ENCODE measurements around the gene CREB3L2.
"Not testable (repeated sequence)": the region's sequence is repeated elsewhere in the genome, so short reads cannot be mapped to it uniquely, and the experiment has no call there.

The CREB3L2 gene

DNA sequence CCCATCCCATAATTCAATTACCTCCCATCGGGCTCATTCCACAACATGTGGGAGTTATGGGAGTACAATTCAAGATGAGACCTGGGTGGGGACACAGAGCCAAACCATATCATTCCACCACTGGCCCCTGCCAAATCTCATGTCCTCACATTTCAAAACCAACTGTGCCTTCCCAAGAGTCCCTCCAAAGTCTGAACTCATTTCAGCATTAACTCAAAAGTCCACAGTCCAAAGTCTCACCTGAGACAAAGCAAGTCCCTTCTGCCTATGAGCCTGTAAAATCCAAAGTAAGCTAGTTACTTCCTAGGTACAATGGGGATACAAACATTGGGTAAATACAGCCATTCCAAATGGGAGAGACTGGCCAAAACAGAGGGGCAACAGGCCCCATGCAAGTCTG, 170.3 kb downstream of the CREB3L2 start:
- not testable (repeated sequence) for H3K4me1 ChIP-seq (ENCODE audit: control insufficient read depth, insufficient read depth, low read depth, low read length); H2BK120ac ChIP-seq (ENCODE audit: low read depth, low read length); H3K36me3 ChIP-seq (ENCODE audit: control insufficient read depth in 1 of 2, insufficient read depth in 2 of 2, low read depth in 1 of 2, low read length in 2 of 2); H3K23ac ChIP-seq (ENCODE audit: low read length in 2 of 2); H3K9ac ChIP-seq (ENCODE audit: low read length); H3K4me2 ChIP-seq (ENCODE audit: low read length, poor library complexity, severe bottlenecking); H3K14ac ChIP-seq (ENCODE audit: low read length in 2 of 2); DNase-seq; H3K27ac ChIP-seq (ENCODE audit: low read length, poor library complexity, severe bottlenecking); H3K79me1 ChIP-seq (replicated peaks; ENCODE audit: low read length, poor library complexity, severe bottlenecking); H4K8ac ChIP-seq (ENCODE audit: low read length); H2BK15ac ChIP-seq (ENCODE audit: low read depth, poor library complexity, severe bottlenecking); H2AFZ ChIP-seq (ENCODE audit: low read depth, low read length); H2BK5ac ChIP-seq (ENCODE audit: low read depth, low read length, poor library complexity, severe bottlenecking); H3K18ac ChIP-seq (ENCODE audit: low read depth in 1 of 2, low read length in 2 of 2); H3K27me3 ChIP-seq (ENCODE audit: control insufficient read depth in 1 of 2, insufficient read depth in 1 of 2, low read length in 2 of 2); H2AK5ac ChIP-seq (ENCODE audit: low read length, severe bottlenecking); H2BK12ac ChIP-seq (ENCODE audit: low read length in 2 of 2); H4K91ac ChIP-seq (ENCODE audit: low read length); H3K4ac ChIP-seq (ENCODE audit: low read depth in 1 of 2, low read length in 2 of 2); H3K4me3 ChIP-seq (ENCODE audit: insufficient read depth in 1 of 2, low read depth in 1 of 2, low read length in 2 of 2)
- WGBS, result 100% methylated on average over 1 of the region's 1 CpG
- peaks cover 27% of the 10 kb centered on the region for H3K9me3 ChIP-seq (ENCODE audit: control insufficient read depth, low read length)

DNA sequence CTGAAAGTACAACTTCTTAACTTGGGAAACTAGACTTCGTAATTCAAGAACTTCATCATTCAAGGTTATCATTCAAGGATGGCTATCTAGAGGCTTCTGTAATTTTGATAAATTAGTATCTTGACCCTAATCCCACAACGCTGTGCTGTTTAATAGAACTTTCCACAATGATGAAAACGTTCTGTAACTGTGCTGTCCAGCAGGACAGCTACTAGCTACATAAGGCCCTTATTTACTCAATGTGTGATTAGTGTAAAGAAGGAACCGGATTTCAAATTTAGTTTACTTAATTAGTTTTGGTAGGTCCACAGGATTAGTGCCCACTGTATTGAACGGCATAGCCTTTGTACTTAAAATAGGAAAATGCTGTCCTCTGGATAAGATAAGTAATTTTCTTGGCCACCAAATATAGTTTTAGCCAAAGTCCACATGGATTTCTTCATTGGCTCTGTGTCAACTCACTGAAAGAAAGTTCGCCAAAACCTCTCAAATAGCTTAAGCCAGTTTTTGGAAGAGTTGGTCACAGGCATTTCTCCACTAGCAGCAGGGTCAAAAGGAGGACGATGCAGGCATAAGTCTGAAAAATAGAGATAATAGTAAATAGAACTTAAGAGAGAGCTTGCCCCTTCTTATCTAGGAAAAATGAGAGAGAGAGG, 172.4 kb downstream of the CREB3L2 start:
- no peak overlapping the region for H3K4me2 ChIP-seq (ENCODE audit: low read length, poor library complexity, severe bottlenecking)
- no peak overlapping the region for H2AK5ac ChIP-seq (ENCODE audit: low read length, severe bottlenecking)
- H3K9ac ChIP-seq (ENCODE audit: low read length), result no peak overlapping the region
- H3K27ac ChIP-seq (ENCODE audit: low read length, poor library complexity, severe bottlenecking), result no peak overlapping the region
- no peak overlapping the region for H2BK120ac ChIP-seq (ENCODE audit: low read depth, low read length)
- H3K4me1 ChIP-seq (ENCODE audit: control insufficient read depth, insufficient read depth, low read depth, low read length), result no peaks in the 10 kb centered on the region
- no peak overlapping the region for H3K23ac ChIP-seq (ENCODE audit: low read length in 2 of 2)
- no peak overlapping the region for H4K91ac ChIP-seq (ENCODE audit: low read length)
- peaks cover 2% of the 10 kb centered on the region for H3K79me1 ChIP-seq (replicated peaks; ENCODE audit: low read length, poor library complexity, severe bottlenecking)
- no peak overlapping the region for H3K4me3 ChIP-seq (ENCODE audit: insufficient read depth in 1 of 2, low read depth in 1 of 2, low read length in 2 of 2)
- H3K27me3 ChIP-seq (ENCODE audit: control insufficient read depth in 1 of 2, insufficient read depth in 1 of 2, low read length in 2 of 2), result no peaks in the 10 kb centered on the region
- 97% methylated on average over 6 of the region's 7 CpGs for WGBS
- no peak overlapping the region for H2BK5ac ChIP-seq (ENCODE audit: low read depth, low read length, poor library complexity, severe bottlenecking)
- no peak overlapping the region for H2AFZ ChIP-seq (ENCODE audit: low read depth, low read length)
- H3K18ac ChIP-seq (ENCODE audit: low read depth in 1 of 2, low read length in 2 of 2), result no peak overlapping the region
- no peak overlapping the region for H2BK15ac ChIP-seq (ENCODE audit: low read depth, poor library complexity, severe bottlenecking)
- H2BK12ac ChIP-seq (ENCODE audit: low read length in 2 of 2), result no peak overlapping the region
- H3K4ac ChIP-seq (ENCODE audit: low read depth in 1 of 2, low read length in 2 of 2), result no peak overlapping the region
- no peak for DNase-seq
- no peak overlapping the region for H4K8ac ChIP-seq (ENCODE audit: low read length)
- H3K9me3 ChIP-seq (ENCODE audit: control insufficient read depth, low read length), result peaks cover 27% of the 10 kb centered on the region
- peaks cover 0 to 10% of the 10 kb centered on the region in 2 experiments for H3K36me3 ChIP-seq (ENCODE audit: control insufficient read depth in 1 of 2, insufficient read depth in 2 of 2, low read depth in 1 of 2, low read length in 2 of 2)
- no peak overlapping the region for H3K14ac ChIP-seq (ENCODE audit: low read length in 2 of 2)

DNA sequence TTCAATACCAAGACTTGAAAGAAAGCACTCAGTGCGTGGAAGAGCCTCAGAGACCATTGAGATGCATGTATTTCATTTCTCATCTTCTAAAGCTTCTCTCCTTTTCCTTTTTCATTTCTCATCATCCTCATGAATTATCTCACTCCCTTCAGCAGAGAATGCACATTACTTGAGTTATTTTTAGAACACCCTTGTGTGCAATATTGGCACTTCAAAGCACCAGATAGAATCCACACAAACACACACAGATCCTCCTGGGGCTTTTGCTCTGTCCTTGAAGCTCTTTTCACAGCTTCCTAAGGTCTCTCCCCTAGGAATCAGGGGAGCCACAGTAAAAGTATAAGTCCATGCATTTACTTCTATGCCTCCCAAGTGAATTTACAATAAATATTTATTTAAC, 173.4 kb downstream of the CREB3L2 start:
- 72% methylated on average over 1 of the region's 1 CpG for WGBS
- no peak overlapping the region for H2BK12ac ChIP-seq (ENCODE audit: low read length in 2 of 2)

DNA sequence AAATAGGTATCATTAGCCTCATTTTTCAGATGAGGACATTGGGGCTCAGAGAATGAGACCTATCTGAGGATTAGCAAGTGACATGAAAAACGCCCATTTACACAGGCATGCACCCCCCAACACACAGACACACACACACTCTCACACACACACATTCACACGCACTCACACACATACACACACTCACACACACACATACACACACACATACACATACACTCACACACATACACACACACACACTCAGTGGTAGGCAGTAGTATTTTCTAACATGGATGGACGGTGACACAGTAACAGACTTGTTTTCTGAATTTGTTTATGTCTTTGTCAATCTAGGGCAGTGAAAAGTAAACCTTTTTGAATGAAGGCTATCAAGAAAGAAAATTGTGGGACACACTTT, 176.4 kb downstream of the CREB3L2 start:
- Histone ChIP-seq H2BK15ac (ENCODE audit: low read depth, poor library complexity, severe bottlenecking) (no peak overlapping the region), H3K23ac (ENCODE audit: low read length in 2 of 2) (no peak overlapping the region), H3K9ac (ENCODE audit: low read length) (no peak overlapping the region), H3K36me3 (ENCODE audit: control insufficient read depth in 1 of 2, insufficient read depth in 2 of 2, low read depth in 1 of 2, low read length in 2 of 2) (no peaks in the 10 kb centered on the region), H4K91ac (ENCODE audit: low read length) (peak overlapping the region; percentile 63), H2BK120ac (ENCODE audit: low read depth, low read length) (no peak overlapping the region), H4K8ac (ENCODE audit: low read length) (no peak overlapping the region), H3K18ac (ENCODE audit: low read depth in 1 of 2, low read length in 2 of 2) (no peak overlapping the region), H2BK5ac (ENCODE audit: low read depth, low read length, poor library complexity, severe bottlenecking) (no peak overlapping the region), H3K4me3 (ENCODE audit: insufficient read depth in 1 of 2, low read depth in 1 of 2, low read length in 2 of 2) (no peak overlapping the region), H3K4me1 (ENCODE audit: control insufficient read depth, insufficient read depth, low read depth, low read length) (peaks cover 3% of the 10 kb centered on the region), H2AK5ac (ENCODE audit: low read length, severe bottlenecking) (no peak overlapping the region), H3K27me3 (ENCODE audit: control insufficient read depth in 1 of 2, insufficient read depth in 1 of 2, low read length in 2 of 2) (no peaks in the 10 kb centered on the region), H3K9me3 (ENCODE audit: control insufficient read depth, low read length) (no peaks in the 10 kb centered on the region), H3K4me2 (ENCODE audit: low read length, poor library complexity, severe bottlenecking) (no peak overlapping the region), H3K14ac (ENCODE audit: low read length in 2 of 2) (peak overlapping the region in 1 of 2 experiments; percentile 23), H3K27ac (ENCODE audit: low read length, poor library complexity, severe bottlenecking) (no peak overlapping the region), H2AFZ (ENCODE audit: low read depth, low read length) (no peak overlapping the region), H2BK12ac (ENCODE audit: low read length in 2 of 2) (no peak overlapping the region), H3K79me1 (replicated peaks; ENCODE audit: low read length, poor library complexity, severe bottlenecking) (peaks cover 2% of the 10 kb centered on the region), H3K4ac (ENCODE audit: low read depth in 1 of 2, low read length in 2 of 2) (no peak overlapping the region)
- no peak for DNase-seq
- WGBS, result 95% methylated on average over 3 of the region's 3 CpGs

More for the DNA sequence above, 173.4 kb downstream of the CREB3L2 start:
- H3K27me3 ChIP-seq (ENCODE audit: control insufficient read depth in 1 of 2, insufficient read depth in 1 of 2, low read length in 2 of 2), result no peaks in the 10 kb centered on the region
- H2AFZ ChIP-seq (ENCODE audit: low read depth, low read length), result no peak overlapping the region
- no peak overlapping the region for H2BK5ac ChIP-seq (ENCODE audit: low read depth, low read length, poor library complexity, severe bottlenecking)
- H3K4me2 ChIP-seq (ENCODE audit: low read length, poor library complexity, severe bottlenecking), result no peak overlapping the region
- no peak overlapping the region for H2AK5ac ChIP-seq (ENCODE audit: low read length, severe bottlenecking)
- no peak overlapping the region for H3K23ac ChIP-seq (ENCODE audit: low read length in 2 of 2)
- no peak overlapping the region for H2BK15ac ChIP-seq (ENCODE audit: low read depth, poor library complexity, severe bottlenecking)
- no peak overlapping the region for H2BK120ac ChIP-seq (ENCODE audit: low read depth, low read length)
- H3K18ac ChIP-seq (ENCODE audit: low read depth in 1 of 2, low read length in 2 of 2), result no peak overlapping the region
- no peak overlapping the region for H3K4ac ChIP-seq (ENCODE audit: low read depth in 1 of 2, low read length in 2 of 2)
- H3K27ac ChIP-seq (ENCODE audit: low read length, poor library complexity, severe bottlenecking), result no peak overlapping the region
- H4K91ac ChIP-seq (ENCODE audit: low read length), result no peak overlapping the region
- peaks cover 2% of the 10 kb centered on the region for H3K79me1 ChIP-seq (replicated peaks; ENCODE audit: low read length, poor library complexity, severe bottlenecking)
- DNase-seq, result no peak
- H3K9me3 ChIP-seq (ENCODE audit: control insufficient read depth, low read length), result peaks cover 18% of the 10 kb centered on the region
- H3K4me3 ChIP-seq (ENCODE audit: insufficient read depth in 1 of 2, low read depth in 1 of 2, low read length in 2 of 2), result no peak overlapping the region
- H3K9ac ChIP-seq (ENCODE audit: low read length), result no peak overlapping the region
- no peak overlapping the region for H3K14ac ChIP-seq (ENCODE audit: low read length in 2 of 2)
- peaks cover 0 to 3% of the 10 kb centered on the region in 2 experiments for H3K36me3 ChIP-seq (ENCODE audit: control insufficient read depth in 1 of 2, insufficient read depth in 2 of 2, low read depth in 1 of 2, low read length in 2 of 2)
- H4K8ac ChIP-seq (ENCODE audit: low read length), result no peak overlapping the region
- H3K4me1 ChIP-seq (ENCODE audit: control insufficient read depth, insufficient read depth, low read depth, low read length), result no peaks in the 10 kb centered on the region

All from mesenchymal stem cell (in vitro differentiated cells and primary cell).